PFSK-1 (cell line): ENCODE results near the gene PRICKLE3.

Experiments
- FOXP2 ChIP-seq: optimal IDR thresholded peaks from 2 replicates; pipeline ENCODE3; 2011; ENCODE audit warnings: borderline replicate concordance, control low read depth, inconsistent platforms; ENCODE audit not compliant: insufficient read depth; ENCODE audit errors: extremely low read length, extremely low read depth
- POLR2AphosphoS5 ChIP-seq: IDR thresholded peaks from 2 replicates; pipeline ENCODE4 v1.6.1; 2012; ENCODE audit warnings: low read depth, mild to moderate bottlenecking, control low read depth, low read length, moderate library complexity
- REST ChIP-seq, 2 experiments: IDR thresholded peaks; 2 replicates each; pipeline versions ENCODE4 v1.6.1 to v1.8.0; 2011 to 2012; ENCODE audit warnings: low read depth in 2 of 2, low read length in 2 of 2, control low read depth in 1 of 2, inconsistent platforms in 1 of 2, mild to moderate bottlenecking in 1 of 2, moderate library complexity in 1 of 2; ENCODE audit not compliant: insufficient read depth in 1 of 2
- SIN3A ChIP-seq: IDR thresholded peaks from 2 replicates; pipeline ENCODE4 v1.6.1; 2012; ENCODE audit warnings: mild to moderate bottlenecking, low read length, moderate library complexity, borderline replicate concordance; ENCODE audit not compliant: insufficient read depth
- TAF1 ChIP-seq: IDR thresholded peaks from 2 replicates; pipeline ENCODE4 v1.6.1; 2012; ENCODE audit warnings: low read length, control low read depth, borderline replicate concordance; ENCODE audit not compliant: insufficient read depth

Gene PRICKLE3

GRCh38 chrX:49172280-49172780, 13.8 kb downstream of the PRICKLE3 start:
- TF ChIP-seq POLR2AphosphoS5: no peak
- no peak for TF ChIP-seq FOXP2
- no peak for TF ChIP-seq SIN3A
- no peak for TF ChIP-seq TAF1
- no peak for TF ChIP-seq REST (IDR thresholded peaks at IDR 0.05; ENCODE audit: insufficient read depth in 1 of 2, low read depth in 2 of 2, low read length in 2 of 2)

- TF ChIP-seq TAF1 (no peak), FOXP2 (no peak), POLR2AphosphoS5 (no peak), SIN3A (no peak), REST (IDR thresholded peaks at IDR 0.05; ENCODE audit: insufficient read depth in 1 of 2, low read depth in 2 of 2, low read length in 2 of 2) (no peak)
Observed at GRCh38 chrX:49171752-49172279, 14.4 kb downstream of the PRICKLE3 start, which contains the start of gene PLP2. PLP2 (plus strand) TSS chrX:49171898; CDS start chrX:49172001, 103 bp downstream.

GRCh38 chrX:49167740-49168108, 18.4 kb downstream of the PRICKLE3 start:
- no peak for TF ChIP-seq FOXP2
- TF ChIP-seq REST (IDR thresholded peaks at IDR 0.05; ENCODE audit: insufficient read depth in 1 of 2, low read depth in 2 of 2, low read length in 2 of 2): no peak
- no peak for TF ChIP-seq POLR2AphosphoS5
- no peak for TF ChIP-seq SIN3A
- TF ChIP-seq TAF1: no peak

- TF ChIP-seq POLR2AphosphoS5 (no peak), REST (IDR thresholded peaks at IDR 0.05; ENCODE audit: insufficient read depth in 1 of 2, low read depth in 2 of 2, low read length in 2 of 2) (no peak), TAF1 (peak; percentile 43; the same call in 1 of the 2 replicates), FOXP2 (peak; percentile 40), SIN3A (no peak)
Observed at GRCh38 chrX:49166914-49167739, 19.0 kb downstream of the PRICKLE3 start.
